OCI-LY7 (cell line): ENCODE data around the gene ZNF836.

Experiments used
- EZH2phosphoT487 ChIP-seq: fragments of 200-600 bp; sonication (generic); IDR thresholded peaks from 2 replicates; pipeline ENCODE4 v1.6.1; 2018; ENCODE audit warnings: low read depth, borderline replicate concordance, mild to moderate bottlenecking, mixed run types, antibody characterized with exemption, low read length, moderate library complexity, mixed read lengths
- TF ChIP-seq, protein P1 (sequence below): fragments of 200-600 bp; sonication (generic); conservative IDR thresholded peaks from 2 replicates; pipeline ENCODE4 v1.5.1; 2014; ENCODE audit warnings: mild to moderate bottlenecking, antibody characterized with exemption, low read length, moderate library complexity, mixed read lengths

DNA sequence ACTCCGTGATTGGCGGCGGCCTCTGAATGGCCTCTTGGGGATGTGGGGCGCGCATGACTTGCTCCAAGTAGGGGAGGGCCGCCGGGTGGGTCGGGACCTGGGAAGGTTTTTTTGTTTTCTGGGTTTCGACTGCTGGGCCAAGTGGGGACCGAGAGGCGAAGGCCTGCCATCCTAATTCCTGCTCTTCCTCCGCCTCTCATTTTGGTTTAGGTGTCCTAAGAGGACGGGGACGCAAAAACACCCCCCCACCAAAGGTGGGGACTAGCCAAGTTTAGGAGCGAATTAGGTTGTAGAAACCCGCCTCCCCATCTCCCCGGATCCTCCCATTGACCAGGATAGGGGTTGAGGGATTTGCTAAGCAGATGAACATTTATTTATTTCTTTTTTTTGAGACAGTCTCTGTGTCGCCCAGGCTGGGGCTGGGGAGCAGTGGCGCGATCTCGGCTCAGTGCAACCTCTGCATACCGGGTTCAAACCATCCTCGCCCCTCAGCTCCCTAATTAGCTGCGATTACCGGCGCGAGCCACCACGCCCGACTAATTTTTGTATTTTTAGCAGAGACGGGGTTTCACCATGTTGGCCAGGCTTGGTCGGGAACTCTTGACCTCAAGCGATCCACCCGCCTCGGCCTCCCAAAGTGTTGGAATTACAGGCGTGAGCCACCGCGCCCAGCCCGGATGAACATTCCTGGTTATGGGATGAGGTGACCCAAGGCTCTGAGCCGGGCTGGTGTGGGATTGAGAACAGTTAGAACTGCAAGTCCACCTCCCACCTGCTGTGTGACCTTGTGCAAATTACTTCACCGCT, 19.3 kb upstream of the ZNF836 start:
- TF ChIP-seq, protein P1, sequence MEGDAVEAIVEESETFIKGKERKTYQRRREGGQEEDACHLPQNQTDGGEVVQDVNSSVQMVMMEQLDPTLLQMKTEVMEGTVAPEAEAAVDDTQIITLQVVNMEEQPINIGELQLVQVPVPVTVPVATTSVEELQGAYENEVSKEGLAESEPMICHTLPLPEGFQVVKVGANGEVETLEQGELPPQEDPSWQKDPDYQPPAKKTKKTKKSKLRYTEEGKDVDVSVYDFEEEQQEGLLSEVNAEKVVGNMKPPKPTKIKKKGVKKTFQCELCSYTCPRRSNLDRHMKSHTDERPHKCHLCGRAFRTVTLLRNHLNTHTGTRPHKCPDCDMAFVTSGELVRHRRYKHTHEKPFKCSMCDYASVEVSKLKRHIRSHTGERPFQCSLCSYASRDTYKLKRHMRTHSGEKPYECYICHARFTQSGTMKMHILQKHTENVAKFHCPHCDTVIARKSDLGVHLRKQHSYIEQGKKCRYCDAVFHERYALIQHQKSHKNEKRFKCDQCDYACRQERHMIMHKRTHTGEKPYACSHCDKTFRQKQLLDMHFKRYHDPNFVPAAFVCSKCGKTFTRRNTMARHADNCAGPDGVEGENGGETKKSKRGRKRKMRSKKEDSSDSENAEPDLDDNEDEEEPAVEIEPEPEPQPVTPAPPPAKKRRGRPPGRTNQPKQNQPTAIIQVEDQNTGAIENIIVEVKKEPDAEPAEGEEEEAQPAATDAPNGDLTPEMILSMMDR: no peak
- TF ChIP-seq EZH2phosphoT487: no peak
